ENCODE measurements around the gene MAST1. TPM values are rescaled to one million over a fixed set of nuclear protein-coding genes. Genes with fewer than 3 reads are reported as not detected.

The MAST1 gene
- total RNA-seq, 1 experiment from 2014 or later, result 11.2 TPM

DNA sequence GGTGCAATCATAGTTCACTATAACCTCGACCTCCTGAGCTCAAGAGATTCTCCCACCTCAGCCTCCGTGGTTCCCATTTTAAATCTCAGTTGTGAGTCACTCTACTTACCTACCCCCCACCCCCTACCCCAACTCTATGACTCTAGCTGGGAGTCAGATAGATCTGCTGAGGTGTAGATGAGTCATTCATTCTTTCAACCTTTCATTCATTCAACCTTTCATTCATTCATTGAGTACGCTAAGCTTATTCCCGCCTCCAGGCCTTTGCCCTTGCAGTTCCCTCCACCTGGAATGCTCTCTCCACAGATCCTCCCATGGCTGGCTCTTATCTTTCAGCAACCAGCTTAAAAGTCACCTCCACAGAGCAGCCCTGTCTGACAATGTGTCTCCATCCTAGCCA lies 1.1 kb upstream of the MAST1 start:
- Histone ChIP-seq H3K36me3 (ENCODE audit: low read depth, low read length) (no peaks in the 10 kb centered on the region), H3K27ac (ENCODE audit: low read length) (no peak overlapping the region), H3K9me2 (replicated peaks; ENCODE audit: low read length) (no peaks in the 10 kb centered on the region), H4K20me1 (ENCODE audit: low read length) (0 out of 2 replicates have a peak, but pooled peaks cover 4% of the 10 kb centered on the region), H3K9me3 (ENCODE audit: low read length) (no peaks in the 10 kb centered on the region), H3K79me2 (ENCODE audit: low read length) (peaks cover 4% of the 10 kb centered on the region), H3K27me3 (ENCODE audit: low read length) (peaks cover 11% of the 10 kb centered on the region), H3K4me2 (ENCODE audit: low read length) (peak overlapping the region; percentile 94; the same call in 1 of the 2 replicates), H3K9ac (ENCODE audit: low read length) (no peak overlapping the region), H3K4me1 (ENCODE audit: insufficient read depth, low read length) (peaks cover 17% of the 10 kb centered on the region), H3F3A (ENCODE audit: low read length, unreplicated experiment) (peaks cover 13% of the 10 kb centered on the region), H2AFZ (ENCODE audit: low read length) (no peak overlapping the region), H3K4me3 (ENCODE audit: low read length) (no peak overlapping the region)
- CTCF ChIA-PET, result interaction anchor here (0.7 kb wide), 2 partner anchors 40 to 502 kb away, joined by 3 read pairs; no protein-coding TSS in a partner anchor
- ATAC-seq (no peak), DNase-seq (peak; percentile 85)
- TF ChIP-seq, protein P1, sequence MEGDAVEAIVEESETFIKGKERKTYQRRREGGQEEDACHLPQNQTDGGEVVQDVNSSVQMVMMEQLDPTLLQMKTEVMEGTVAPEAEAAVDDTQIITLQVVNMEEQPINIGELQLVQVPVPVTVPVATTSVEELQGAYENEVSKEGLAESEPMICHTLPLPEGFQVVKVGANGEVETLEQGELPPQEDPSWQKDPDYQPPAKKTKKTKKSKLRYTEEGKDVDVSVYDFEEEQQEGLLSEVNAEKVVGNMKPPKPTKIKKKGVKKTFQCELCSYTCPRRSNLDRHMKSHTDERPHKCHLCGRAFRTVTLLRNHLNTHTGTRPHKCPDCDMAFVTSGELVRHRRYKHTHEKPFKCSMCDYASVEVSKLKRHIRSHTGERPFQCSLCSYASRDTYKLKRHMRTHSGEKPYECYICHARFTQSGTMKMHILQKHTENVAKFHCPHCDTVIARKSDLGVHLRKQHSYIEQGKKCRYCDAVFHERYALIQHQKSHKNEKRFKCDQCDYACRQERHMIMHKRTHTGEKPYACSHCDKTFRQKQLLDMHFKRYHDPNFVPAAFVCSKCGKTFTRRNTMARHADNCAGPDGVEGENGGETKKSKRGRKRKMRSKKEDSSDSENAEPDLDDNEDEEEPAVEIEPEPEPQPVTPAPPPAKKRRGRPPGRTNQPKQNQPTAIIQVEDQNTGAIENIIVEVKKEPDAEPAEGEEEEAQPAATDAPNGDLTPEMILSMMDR (conservative IDR thresholded peaks at IDR 0.05; ENCODE audit: low read depth, low read length), result no peak
- TF ChIP-seq EZH2phosphoT487 (IDR thresholded peaks at IDR 0.05; ENCODE audit: borderline replicate concordance, low read length) (no peak), EZH2 (IDR thresholded peaks at IDR 0.05; ENCODE audit: low read length, unreplicated experiment) (no peak)
- intact Hi-C loops (cut with micrococcal nuclease), result loop anchor here (5.0 kb wide), 1 partner anchor 35 kb away; the partner anchor contains the start of genes PRDX2 and THSD8
- no TSS peak for BruUV-seq (replicated peaks)
- POLR2A ChIA-PET (ENCODE audit: unreplicated experiment), result no interaction called here

DNA sequence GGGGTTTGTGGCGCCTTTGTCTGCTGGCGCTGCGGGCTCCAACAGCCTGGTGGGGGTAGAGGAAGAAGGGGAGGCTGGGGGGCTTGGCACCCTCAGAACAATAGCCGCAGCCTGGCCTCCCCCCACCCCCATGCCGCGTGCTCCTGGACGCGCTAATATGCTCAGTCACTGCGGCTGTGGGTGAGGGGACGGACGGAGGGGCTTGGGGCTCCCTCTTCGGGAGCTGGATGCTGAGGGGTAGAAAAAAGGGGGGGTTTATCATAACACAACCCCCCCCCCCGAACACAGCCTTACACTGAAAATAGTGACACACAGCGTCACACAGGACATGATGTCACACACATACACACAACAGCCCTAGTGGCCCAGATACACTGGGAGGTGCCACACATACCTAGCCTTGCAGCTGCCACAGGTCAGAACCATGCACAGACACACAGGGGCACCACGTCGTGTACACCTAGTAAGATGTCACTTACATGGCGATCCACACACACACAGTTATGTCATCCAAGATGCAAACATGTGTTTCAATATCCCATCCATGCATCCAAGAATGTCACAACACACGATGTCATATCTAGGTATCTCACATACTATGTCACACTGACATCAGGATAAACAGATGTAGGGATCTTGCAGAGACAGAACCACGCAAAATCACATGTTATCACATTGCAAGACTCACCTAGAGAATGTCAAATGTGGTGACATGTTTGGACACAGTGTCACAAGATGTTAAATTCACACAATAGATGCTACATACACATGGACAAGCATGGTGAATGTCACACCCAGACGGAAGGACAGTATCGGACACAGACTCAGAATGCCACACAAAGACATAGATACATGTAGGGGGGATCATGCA lies 806 bp downstream of the MAST1 start:
- peak overlapping the region; percentile 93 for H2AFZ ChIP-seq (ENCODE audit: low read length)
- no peaks in the 10 kb centered on the region for H3K36me3 ChIP-seq (ENCODE audit: low read depth, low read length)
- peaks cover 4% of the 10 kb centered on the region for H3K79me2 ChIP-seq (ENCODE audit: low read length)
- no peaks in the 10 kb centered on the region for H3K9me2 ChIP-seq (replicated peaks; ENCODE audit: low read length)
- no peak for TF ChIP-seq EZH2phosphoT487 (IDR thresholded peaks at IDR 0.05; ENCODE audit: borderline replicate concordance, low read length)
- no peak for TF ChIP-seq EZH2 (IDR thresholded peaks at IDR 0.05; ENCODE audit: low read length, unreplicated experiment)
- TF ChIP-seq, protein P1 (conservative IDR thresholded peaks at IDR 0.05; ENCODE audit: low read depth, low read length), result no peak
- H3K9me3 ChIP-seq (ENCODE audit: low read length), result no peaks in the 10 kb centered on the region
- H3K9ac ChIP-seq (ENCODE audit: low read length), result peak overlapping the region; percentile 65
- CTCF ChIA-PET, result interaction anchor here (0.6 kb wide), 2 partner anchors 33 to 72 kb away, joined by 3 to 5 read pairs; no protein-coding TSS in a partner anchor
- ATAC-seq (peak; percentile 27), DNase-seq (peak; percentile 47)
- H4K20me1 ChIP-seq (ENCODE audit: low read length), result 0 out of 2 replicates have a peak, but pooled peaks cover 4% of the 10 kb centered on the region
- H3F3A ChIP-seq (ENCODE audit: low read length, unreplicated experiment), result peaks cover 13% of the 10 kb centered on the region
- H3K4me1 ChIP-seq (ENCODE audit: insufficient read depth, low read length), result peaks cover 22% of the 10 kb centered on the region
- TSS peak; percentile 56 for BruUV-seq (replicated peaks)
- POLR2A ChIA-PET (ENCODE audit: unreplicated experiment), result no interaction called here
- intact Hi-C loops (cut with micrococcal nuclease), result loop anchor here (5.0 kb wide), 1 partner anchor 37 kb away; the partner anchor contains the start of genes PRDX2 and THSD8
- peak overlapping the region; percentile 94 for H3K4me2 ChIP-seq (ENCODE audit: low read length)
- peak overlapping the region; percentile 96 for H3K4me3 ChIP-seq (ENCODE audit: low read length)
- H3K27me3 ChIP-seq (ENCODE audit: low read length), result peaks cover 10% of the 10 kb centered on the region
- no peak overlapping the region for H3K27ac ChIP-seq (ENCODE audit: low read length)

Measured in PC-3 (cell line).